Measurements from ENCODE around the gene PSMD1. TPM values are rescaled to one million over a fixed set of nuclear protein-coding genes. Genes with fewer than 3 reads are reported as not detected.
"Not testable (repeated sequence)": the region's sequence is repeated elsewhere in the genome, so short reads cannot be mapped to it uniquely, and the experiment has no call there.

PSMD1 gene
- polyA plus RNA-seq, 6 donors from 2014 or later = 36.4 to 44.5 (median 42.2) TPM

- no peaks in the 10 kb centered on the region for H3K27me3 Mint-ChIP-seq
- peaks cover 0 to 3% of the 10 kb centered on the region in 2 donors for H3K36me3 Mint-ChIP-seq
- no peak overlapping the region for H3K4me3 Mint-ChIP-seq
- ATAC-seq (ENCODE audit: low read depth in 2 of 2) (no peak), DNase-seq (no peak)
- H3K27ac Mint-ChIP-seq = no peak overlapping the region
- H3K9me3 Mint-ChIP-seq = no peaks in the 10 kb centered on the region
- peaks cover 0 to 10% (median 0%) of the 10 kb centered on the region in 3 donors for H3K4me1 Mint-ChIP-seq
These were observed 83.1 kb downstream of the PSMD1 start for GRCh38 chr2:231139796-231140195.

GRCh38 chr2:231140808-231141207 is 84.1 kb downstream of the PSMD1 start:
- not testable (repeated sequence) for H3K27me3 Mint-ChIP-seq; DNase-seq; H3K27ac Mint-ChIP-seq; H3K36me3 Mint-ChIP-seq; H3K4me1 Mint-ChIP-seq; H3K4me3 Mint-ChIP-seq; ATAC-seq (ENCODE audit: low read depth in 2 of 2); H3K9me3 Mint-ChIP-seq

DNA sequence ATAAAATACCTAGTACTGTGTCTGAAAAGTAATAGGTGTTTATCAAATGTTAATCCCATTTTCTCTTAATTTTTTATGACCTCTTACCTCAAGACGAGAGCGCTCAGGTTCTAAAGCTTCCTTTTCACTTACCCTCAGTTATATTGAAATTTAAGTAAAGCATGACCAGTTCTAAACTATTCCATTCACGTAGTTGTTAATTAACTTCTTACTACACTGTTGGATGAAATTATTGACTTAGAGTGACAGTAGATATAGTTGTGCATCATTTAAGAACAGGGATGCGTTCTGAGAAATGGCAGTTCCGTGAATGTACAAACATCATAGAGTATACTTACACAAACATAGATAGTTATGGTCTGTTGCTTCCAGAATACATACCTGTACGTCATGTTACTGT is 88.2 kb downstream of the PSMD1 start:
- Mint-ChIP-seq H3K27me3 (no peaks in the 10 kb centered on the region), H3K27ac (no peak overlapping the region), H3K4me3 (no peak overlapping the region), H3K9me3 (no peaks in the 10 kb centered on the region), H3K36me3 (peaks cover 21 to 29% of the 10 kb centered on the region in 2 donors), H3K4me1 (no peaks in the 10 kb centered on the region)
- ATAC-seq (ENCODE audit: low read depth in 2 of 2) (no peak), DNase-seq (no peak)

DNA sequence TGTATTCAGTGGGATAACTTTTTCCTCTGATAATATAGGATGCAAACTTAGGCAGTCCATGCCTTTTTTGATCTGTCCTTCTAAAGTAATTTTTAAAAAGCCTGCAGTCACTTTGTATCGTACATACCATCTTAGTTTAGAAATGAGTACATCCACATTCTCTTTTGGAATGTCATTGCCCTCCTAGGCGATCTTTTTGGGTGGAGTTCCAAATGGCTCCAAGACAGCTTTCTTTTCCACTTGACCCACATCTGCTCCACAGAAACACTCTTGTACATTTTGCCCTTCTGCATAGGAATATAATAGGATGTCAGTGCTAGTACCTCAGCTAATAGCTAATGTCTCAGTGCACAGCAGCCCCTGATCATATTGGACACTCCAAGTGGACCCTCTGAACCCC is 90.0 kb downstream of the PSMD1 start:
- Mint-ChIP-seq H3K27me3 (no peaks in the 10 kb centered on the region), H3K27ac (no peak overlapping the region), H3K4me1 (no peaks in the 10 kb centered on the region), H3K9me3 (no peaks in the 10 kb centered on the region), H3K4me3 (no peak overlapping the region), H3K36me3 (peaks cover 21 to 29% of the 10 kb centered on the region in 2 donors)
- no peak for ATAC-seq (ENCODE audit: low read depth in 2 of 2)
- no peak for DNase-seq

DNA sequence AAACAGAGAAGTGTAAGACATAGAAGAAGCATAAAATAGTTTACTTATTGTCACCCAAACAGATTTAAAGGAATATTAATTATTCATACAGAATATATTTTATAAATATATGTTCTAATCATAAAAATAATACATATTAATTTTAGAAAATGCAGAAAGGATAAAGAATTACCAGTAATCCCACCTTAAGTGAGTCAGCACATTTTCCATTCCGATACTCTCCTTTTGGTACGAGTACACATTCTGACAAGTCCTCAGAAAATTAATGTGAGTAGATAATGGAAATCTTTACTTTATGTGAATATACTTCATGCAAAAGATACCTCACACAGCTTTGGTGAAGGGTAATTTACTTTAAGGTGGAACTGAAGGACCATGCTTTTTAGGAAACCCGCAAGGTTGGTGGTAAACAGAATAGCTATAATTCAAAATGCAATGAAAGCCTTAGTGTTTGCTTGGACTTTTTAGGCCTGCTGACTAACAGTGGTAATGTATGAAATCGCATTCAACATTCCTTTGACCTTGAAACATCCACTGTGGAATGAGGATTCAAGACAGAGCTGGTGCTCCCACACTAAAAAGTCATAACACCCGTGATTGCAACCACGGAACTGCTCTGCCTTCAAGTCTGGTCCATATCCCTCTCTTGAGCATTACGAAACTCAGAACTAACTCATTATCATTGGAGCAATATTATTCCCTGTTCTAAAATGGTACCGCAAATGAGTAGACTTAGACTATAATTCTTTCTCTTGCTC is 96.3 kb downstream of the PSMD1 start:
- Mint-ChIP-seq H3K4me1 (no peaks in the 10 kb centered on the region), H3K27me3 (no peaks in the 10 kb centered on the region), H3K4me3 (no peak overlapping the region), H3K27ac (no peak overlapping the region), H3K9me3 (no peaks in the 10 kb centered on the region), H3K36me3 (peaks cover 5 to 14% of the 10 kb centered on the region in 2 donors)
- ATAC-seq (ENCODE audit: low read depth in 2 of 2) = no peak
- DNase-seq = no peak

- no peak overlapping the region for H3K27ac Mint-ChIP-seq
- ATAC-seq (ENCODE audit: low read depth in 2 of 2) = no peak
- no peaks in the 10 kb centered on the region for H3K27me3 Mint-ChIP-seq
- no peak for DNase-seq
- peaks cover 0 to 13% of the 10 kb centered on the region in 2 donors for H3K36me3 Mint-ChIP-seq
- H3K4me1 Mint-ChIP-seq = no peaks in the 10 kb centered on the region
- H3K9me3 Mint-ChIP-seq = no peaks in the 10 kb centered on the region
- no peak overlapping the region for H3K4me3 Mint-ChIP-seq
These were observed 102.6 kb downstream of the PSMD1 start for GRCh38 chr2:231159306-231159705.

- Mint-ChIP-seq H3K27me3 (no peaks in the 10 kb centered on the region), H3K27ac (no peak overlapping the region), H3K9me3 (no peaks in the 10 kb centered on the region), H3K4me3 (no peak overlapping the region), H3K4me1 (no peaks in the 10 kb centered on the region), H3K36me3 (peaks cover 3 to 19% of the 10 kb centered on the region in 2 donors)
- ATAC-seq (ENCODE audit: low read depth in 2 of 2) (no peak), DNase-seq (no peak)
These were observed 104.0 kb downstream of the PSMD1 start for GRCh38 chr2:231160701-231161100.

DNA sequence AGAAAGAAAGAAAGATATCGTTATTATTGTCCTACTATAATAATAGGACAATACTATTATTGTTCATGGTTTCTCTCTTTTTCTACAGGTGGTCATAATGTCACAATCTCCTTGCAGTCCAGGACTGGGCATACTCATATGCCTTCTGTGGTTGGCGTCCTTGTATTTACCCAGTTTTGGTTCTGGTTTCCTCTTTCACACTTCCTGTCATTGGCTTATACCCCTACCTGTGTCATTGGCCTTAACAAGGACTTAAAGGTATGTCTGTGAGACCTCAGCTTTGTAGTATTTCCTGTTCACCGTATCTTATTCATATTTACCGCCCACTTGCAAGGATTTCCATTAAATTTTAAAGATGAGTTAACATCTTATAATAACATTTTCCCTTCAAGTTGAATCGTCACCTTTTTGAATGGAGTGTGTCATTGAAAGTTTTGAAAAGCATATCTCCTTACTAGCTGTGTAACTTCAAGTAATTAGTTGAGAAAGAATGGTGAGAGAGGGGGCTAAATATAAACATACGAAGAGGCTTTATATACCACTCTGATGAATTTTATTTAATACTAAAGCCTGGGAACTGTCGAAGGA is 104.7 kb downstream of the PSMD1 start:
- H3K4me3 Mint-ChIP-seq = no peak overlapping the region
- H3K27ac Mint-ChIP-seq = peak overlapping the region in 1 of 6 donors; percentile 87
- peaks cover 9 to 23% of the 10 kb centered on the region in 2 donors for H3K36me3 Mint-ChIP-seq
- ATAC-seq (ENCODE audit: low read depth in 2 of 2) = no peak
- no peaks in the 10 kb centered on the region for H3K9me3 Mint-ChIP-seq
- no peaks in the 10 kb centered on the region for H3K27me3 Mint-ChIP-seq
- H3K4me1 Mint-ChIP-seq = no peaks in the 10 kb centered on the region
- no peak for DNase-seq

DNA sequence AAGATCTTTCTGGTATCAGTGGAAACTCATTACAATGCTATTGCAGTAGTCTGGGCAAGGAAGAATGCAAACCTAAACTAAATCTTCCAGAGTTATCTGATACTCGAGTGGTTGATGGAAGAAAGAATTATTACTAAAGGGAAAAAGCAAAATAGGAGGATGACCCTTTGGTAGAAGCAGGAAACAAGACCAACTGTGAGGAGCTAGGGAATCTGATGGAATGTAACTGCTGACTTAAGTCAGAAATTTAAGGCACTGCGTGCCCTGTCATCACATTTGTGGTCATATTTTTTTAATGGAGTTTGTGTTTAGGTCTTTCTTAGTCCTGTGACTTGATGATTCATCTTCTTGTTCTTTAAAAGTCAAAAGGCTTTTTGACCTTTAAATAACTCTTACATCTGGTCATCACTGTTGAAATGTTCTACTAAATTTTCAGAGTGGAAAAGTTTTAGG is 105.2 kb downstream of the PSMD1 start:
- H3K9me3 Mint-ChIP-seq = no peaks in the 10 kb centered on the region
- no peak overlapping the region for H3K27ac Mint-ChIP-seq
- no peak overlapping the region for H3K4me3 Mint-ChIP-seq
- ATAC-seq (ENCODE audit: low read depth in 2 of 2) (no peak), DNase-seq (no peak)
- H3K27me3 Mint-ChIP-seq = no peaks in the 10 kb centered on the region
- H3K36me3 Mint-ChIP-seq = peaks cover 15 to 29% of the 10 kb centered on the region in 2 donors
- H3K4me1 Mint-ChIP-seq = no peaks in the 10 kb centered on the region

- H3K27me3 Mint-ChIP-seq = no peaks in the 10 kb centered on the region
- no peak overlapping the region for H3K4me3 Mint-ChIP-seq
- no peaks in the 10 kb centered on the region for H3K4me1 Mint-ChIP-seq
- H3K9me3 Mint-ChIP-seq = no peaks in the 10 kb centered on the region
- H3K36me3 Mint-ChIP-seq = peaks cover 26 to 30% of the 10 kb centered on the region in 2 donors
- peak overlapping the region in 1 of 6 donors; percentile 37 for H3K27ac Mint-ChIP-seq
- DNase-seq (no peak), ATAC-seq (ENCODE audit: low read depth in 2 of 2) (no peak)
These were observed 106.3 kb downstream of the PSMD1 start for GRCh38 chr2:231163011-231163410.

DNA sequence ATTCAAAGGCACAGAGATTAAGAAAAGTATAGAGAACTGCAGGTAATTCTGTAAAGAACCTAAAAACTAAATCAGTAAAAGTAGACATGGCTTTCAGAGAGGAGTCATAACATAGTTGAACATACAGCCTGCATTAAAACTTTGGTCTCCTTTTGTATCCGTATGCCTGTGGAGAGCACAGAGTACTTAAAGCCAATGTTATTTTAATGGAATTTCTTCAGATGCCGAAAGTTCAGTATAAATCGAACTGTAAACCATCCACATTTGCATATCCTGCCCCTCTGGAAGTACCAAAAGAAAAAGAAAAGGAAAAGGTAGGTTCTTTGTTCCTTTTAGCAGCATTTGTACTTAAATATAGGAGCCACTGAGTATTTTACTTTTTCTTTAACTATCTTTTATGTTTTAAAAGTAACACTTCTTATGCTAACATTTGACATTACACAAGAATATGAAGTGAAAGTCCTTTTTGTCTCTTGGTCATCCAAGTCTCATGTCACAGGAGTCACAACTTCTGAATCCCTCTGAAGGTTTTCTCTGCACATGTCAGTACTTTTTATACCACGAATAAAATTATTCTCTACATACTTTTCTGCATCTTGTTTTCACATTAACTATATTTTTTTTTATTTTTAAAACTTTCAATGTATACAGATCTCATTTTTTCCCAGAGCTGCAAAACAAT is 106.9 kb downstream of the PSMD1 start:
- H3K4me1 Mint-ChIP-seq = no peaks in the 10 kb centered on the region
- DNase-seq (no peak), ATAC-seq (ENCODE audit: low read depth in 2 of 2) (no peak)
- H3K36me3 Mint-ChIP-seq = peaks cover 28 to 30% of the 10 kb centered on the region in 2 donors
- no peak overlapping the region for H3K27ac Mint-ChIP-seq
- H3K4me3 Mint-ChIP-seq = no peak overlapping the region
- H3K9me3 Mint-ChIP-seq = no peaks in the 10 kb centered on the region
- no peaks in the 10 kb centered on the region for H3K27me3 Mint-ChIP-seq

DNA sequence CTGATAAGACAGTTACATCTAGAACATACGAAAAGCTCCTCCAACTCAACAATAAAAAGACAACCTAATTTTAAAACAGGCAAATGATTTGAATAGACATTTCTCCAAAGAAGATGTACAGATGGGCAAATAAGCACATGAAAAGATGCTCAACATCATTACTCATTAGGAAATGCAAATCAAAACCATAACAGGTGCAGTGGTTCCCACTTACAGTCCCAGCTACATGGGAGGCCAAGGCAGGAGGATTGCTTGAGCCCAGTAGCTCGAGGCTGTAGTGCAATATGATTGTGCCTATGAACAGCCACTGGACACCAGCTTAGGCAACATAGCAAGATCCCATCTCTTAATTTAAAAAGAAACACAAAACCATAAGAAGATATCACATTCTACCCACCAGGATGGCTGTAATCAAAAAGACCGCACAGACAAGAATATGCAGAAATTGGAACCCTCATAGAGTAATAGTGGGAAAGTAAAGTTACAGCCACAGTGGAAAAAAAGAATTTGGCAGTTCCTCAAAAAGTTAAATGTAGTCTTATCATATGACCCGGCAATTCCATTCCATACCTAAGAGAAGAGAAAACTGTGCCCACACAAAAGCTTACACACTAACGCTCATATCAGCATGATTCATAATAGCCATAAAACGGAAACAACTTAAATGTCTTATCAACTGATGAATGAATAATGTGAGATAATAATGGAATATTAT is 111.2 kb downstream of the PSMD1 start:
- Mint-ChIP-seq H3K4me3 (no peak overlapping the region), H3K4me1 (no peaks in the 10 kb centered on the region), H3K27ac (peak overlapping the region in 1 of 6 donors; percentile 0), H3K36me3 (peaks cover 38 to 47% of the 10 kb centered on the region in 2 donors), H3K27me3 (no peaks in the 10 kb centered on the region), H3K9me3 (no peaks in the 10 kb centered on the region)
- DNase-seq (no peak), ATAC-seq (ENCODE audit: low read depth in 2 of 2) (no peak)

- Mint-ChIP-seq H3K9me3 (no peaks in the 10 kb centered on the region), H3K36me3 (peaks cover 38 to 47% of the 10 kb centered on the region in 2 donors), H3K27me3 (no peaks in the 10 kb centered on the region), H3K27ac (peak overlapping the region in 1 of 6 donors; percentile 29), H3K4me1 (no peaks in the 10 kb centered on the region), H3K4me3 (no peak overlapping the region)
- ATAC-seq (ENCODE audit: low read depth in 2 of 2) = no peak
- DNase-seq = no peak
These were observed 111.9 kb downstream of the PSMD1 start for GRCh38 chr2:231168460-231169139.
